Measurements from ENCODE around the gene PLPPR1. TPM values are rescaled to one million over a fixed set of nuclear protein-coding genes. Genes with fewer than 3 reads are reported as not detected.

PLPPR1 gene
- polyA plus RNA-seq, 1 of the 3 experiments (the other 2 are of a cell fraction): not detected

DNA sequence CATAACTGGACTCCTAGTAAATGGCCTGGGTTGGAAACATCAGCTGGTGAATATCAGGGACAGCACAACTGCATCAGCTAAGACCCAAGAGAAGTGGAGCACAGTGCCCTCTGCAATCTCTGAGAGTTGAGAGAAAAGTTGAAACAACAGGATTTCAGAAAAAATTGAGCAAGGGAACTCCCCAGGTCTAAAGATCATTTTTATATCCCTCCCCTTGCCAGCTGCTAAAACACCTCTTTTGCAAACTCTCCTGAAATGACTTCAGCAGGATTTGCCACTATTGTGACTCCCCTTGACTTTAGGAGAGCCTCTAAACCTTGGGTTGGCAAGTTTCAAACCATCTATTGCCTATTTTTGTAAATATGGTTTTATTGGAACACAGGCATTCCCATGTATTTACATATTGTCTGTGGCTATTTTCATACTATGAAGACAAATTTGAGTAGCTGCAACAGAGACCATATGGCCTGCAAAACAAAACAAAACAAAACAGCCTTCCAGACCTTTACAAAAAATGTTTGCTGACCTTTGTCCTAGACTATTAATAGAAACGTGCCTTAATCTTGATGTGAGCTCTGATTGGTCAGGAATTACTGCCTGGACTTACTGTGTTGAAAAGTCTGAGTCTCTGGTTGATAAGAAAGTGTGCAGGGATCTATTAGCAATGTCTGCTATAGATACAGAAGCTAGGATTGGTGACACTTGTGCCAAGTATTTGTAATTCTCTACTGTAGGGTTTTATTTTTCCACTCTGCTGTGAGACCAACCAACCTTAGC is 37.7 kb upstream of the PLPPR1 start:
- no peaks in the 10 kb centered on the region for H3K27me3 ChIP-seq (ENCODE audit: insufficient read depth)
- no peaks in the 10 kb centered on the region for H4K20me1 ChIP-seq (ENCODE audit: insufficient read depth)
- no peak overlapping the region for H3K4me3 ChIP-seq (ENCODE audit: low read depth in 2 of 2, low read length in 1 of 2)
- no peak overlapping the region for H2AFZ ChIP-seq (ENCODE audit: low read depth)
- no peaks in the 10 kb centered on the region for H3K9me3 ChIP-seq
- no peaks in the 10 kb centered on the region for H3K4me1 ChIP-seq (ENCODE audit: control insufficient read depth in 1 of 2, insufficient read depth in 2 of 2, low read depth in 1 of 2, low read length in 1 of 2)
- no peaks in the 10 kb centered on the region for H3F3A ChIP-seq (replicated peaks; ENCODE audit: insufficient read depth)
- no peaks in the 10 kb centered on the region for H3K9me2 ChIP-seq
- TF ChIP-seq EP300 (IDR thresholded peaks at IDR 0.05; ENCODE audit: borderline replicate concordance in 1 of 2, low read depth in 1 of 2, low read length in 1 of 2) (no peak), RCOR1 (IDR thresholded peaks at IDR 0.05; ENCODE audit: low read length) (no peak), TEAD4 (IDR thresholded peaks at IDR 0.05; ENCODE audit: borderline replicate concordance, insufficient read depth) (no peak), ELF1 (IDR thresholded peaks at IDR 0.05) (no peak), NRF1 (IDR thresholded peaks at IDR 0.05; ENCODE audit: low read depth, low read length) (no peak), ZBTB33 (IDR thresholded peaks at IDR 0.05; ENCODE audit: borderline replicate concordance, low read depth) (no peak), RFX5 (IDR thresholded peaks at IDR 0.05; ENCODE audit: low read length) (no peak), RAD21 (IDR thresholded peaks at IDR 0.05; ENCODE audit: low read length) (no peak), TCF12 (IDR thresholded peaks at IDR 0.05) (no peak), EZH2phosphoT487 (IDR thresholded peaks at IDR 0.05; ENCODE audit: borderline replicate concordance, low read depth) (no peak), POLR2AphosphoS5 (IDR thresholded peaks at IDR 0.05; ENCODE audit: low read depth, low read length) (no peak), NFIC (IDR thresholded peaks at IDR 0.05; ENCODE audit: borderline replicate concordance) (no peak), YY1 (IDR thresholded peaks at IDR 0.05; ENCODE audit: low read depth) (no peak), GATA2 (CRISPR knock-in tag; IDR thresholded peaks at IDR 0.05) (no peak), SIN3A (IDR thresholded peaks at IDR 0.05; ENCODE audit: borderline replicate concordance, low read depth, low read length) (no peak)
- TF ChIP-seq, protein P1, sequence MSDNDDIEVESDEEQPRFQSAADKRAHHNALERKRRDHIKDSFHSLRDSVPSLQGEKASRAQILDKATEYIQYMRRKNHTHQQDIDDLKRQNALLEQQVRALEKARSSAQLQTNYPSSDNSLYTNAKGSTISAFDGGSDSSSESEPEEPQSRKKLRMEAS (IDR thresholded peaks at IDR 0.05; ENCODE audit: low read depth): no peak
- ChIA-PET CTCF (no interaction called here), POLR2A (no interaction called here)
- H3K4me2 ChIP-seq: no peak overlapping the region
- H3K9ac ChIP-seq: no peak overlapping the region
- no peak for DNase-seq
- H3K79me2 ChIP-seq (ENCODE audit: insufficient read depth): no peaks in the 10 kb centered on the region
- WGBS (ENCODE audit: low lambda C conversion rate): 0% methylated on average over 1 of the region's 1 CpG
- H3K36me3 ChIP-seq (replicated peaks in 1 of 2; ENCODE audit: control insufficient read depth in 1 of 2, insufficient read depth in 2 of 2, low read length in 1 of 2): no peaks in the 10 kb centered on the region
- no peak overlapping the region for H3K27ac ChIP-seq (ENCODE audit: low read depth in 2 of 2, low read length in 1 of 2)

GRCh38 chr9:100992632-100993031 is 35.9 kb upstream of the PLPPR1 start:
- Histone ChIP-seq H3K9me2 (no peaks in the 10 kb centered on the region), H3K79me2 (ENCODE audit: insufficient read depth) (no peaks in the 10 kb centered on the region), H3F3A (replicated peaks; ENCODE audit: insufficient read depth) (no peaks in the 10 kb centered on the region), H3K9me3 (no peaks in the 10 kb centered on the region), H3K4me2 (no peak overlapping the region), H3K27ac (ENCODE audit: low read depth in 2 of 2, low read length in 1 of 2) (no peak overlapping the region), H3K4me3 (ENCODE audit: low read depth in 2 of 2, low read length in 1 of 2) (no peak overlapping the region), H3K4me1 (ENCODE audit: control insufficient read depth in 1 of 2, insufficient read depth in 2 of 2, low read depth in 1 of 2, low read length in 1 of 2) (no peaks in the 10 kb centered on the region), H3K9ac (no peak overlapping the region), H4K20me1 (ENCODE audit: insufficient read depth) (no peaks in the 10 kb centered on the region), H3K27me3 (ENCODE audit: insufficient read depth) (no peaks in the 10 kb centered on the region), H3K36me3 (replicated peaks in 1 of 2; ENCODE audit: control insufficient read depth in 1 of 2, insufficient read depth in 2 of 2, low read length in 1 of 2) (no peaks in the 10 kb centered on the region), H2AFZ (ENCODE audit: low read depth) (no peak overlapping the region)
- WGBS (ENCODE audit: low lambda C conversion rate): 40% methylated on average over 1 of the region's 1 CpG
- DNase-seq: no peak
- ChIA-PET POLR2A (no interaction called here), CTCF (interaction anchor here (0.6 kb wide), 1 partner anchor 41 kb away, joined by 4 read pairs; no protein-coding TSS in a partner anchor)
- TF ChIP-seq MXI1 (IDR thresholded peaks at IDR 0.05; ENCODE audit: low read depth, low read length): no peak
- TF ChIP-seq RFX5 (IDR thresholded peaks at IDR 0.05; ENCODE audit: low read length): no peak
- TF ChIP-seq SMC3 (IDR thresholded peaks at IDR 0.05; ENCODE audit: low read depth, low read length): no peak
- TF ChIP-seq RXRA (IDR thresholded peaks at IDR 0.05; ENCODE audit: borderline replicate concordance, low read depth): no peak
- TF ChIP-seq IRF3 (IDR thresholded peaks at IDR 0.05; ENCODE audit: low read depth, low read length): no peak
- TF ChIP-seq TEAD4 (IDR thresholded peaks at IDR 0.05; ENCODE audit: borderline replicate concordance, insufficient read depth): no peak
- TF ChIP-seq EZH2phosphoT487 (IDR thresholded peaks at IDR 0.05; ENCODE audit: borderline replicate concordance, low read depth): no peak
- no peak for TF ChIP-seq RAD21 (IDR thresholded peaks at IDR 0.05; ENCODE audit: low read length)
- no peak for TF ChIP-seq FOSL2 (IDR thresholded peaks at IDR 0.05; ENCODE audit: borderline replicate concordance, low read depth)
- no peak for TF ChIP-seq TCF12 (IDR thresholded peaks at IDR 0.05)
- TF ChIP-seq NFIC (IDR thresholded peaks at IDR 0.05; ENCODE audit: borderline replicate concordance): no peak
- no peak for TF ChIP-seq ZBTB33 (IDR thresholded peaks at IDR 0.05; ENCODE audit: borderline replicate concordance, low read depth)
